Liver (tissue), 9 donors: ENCODE measurements around the gene METTL8. TPM values are rescaled to one million over a fixed set of nuclear protein-coding genes. Genes with fewer than 3 reads are reported as not detected.

Source experiments
- DNase-seq: peaks from one replicate; pipeline ENCODE4 v3.0.0-alpha.2; 2017; ENCODE audit warnings: low spot score
- H3K27ac ChIP-seq, 2 donors: one replicate each; pipeline ENCODE4 v1.7.0; 2013; ENCODE audit warnings: inconsistent platforms in 2 of 2, low read length in 2 of 2, control low read depth in 1 of 2, low read depth in 1 of 2, mild to moderate bottlenecking in 1 of 2
- H3K27me3 ChIP-seq, 4 donors: one replicate each; pipeline versions ENCODE4 v1.6.1 to v1.7.0; 2013; ENCODE audit warnings: low read length in 3 of 4, inconsistent platforms in 1 of 4, mild to moderate bottlenecking in 1 of 4, moderate library complexity in 1 of 4; ENCODE audit not compliant: control insufficient read depth in 4 of 4, insufficient read depth in 4 of 4
- H3K36me3 ChIP-seq, 4 donors: one replicate each; pipeline versions ENCODE4 v1.6.1 to v1.7.0; 2013; ENCODE audit warnings: low read length in 3 of 4, mild to moderate bottlenecking in 3 of 4, low read depth in 1 of 4, moderate library complexity in 1 of 4; ENCODE audit not compliant: control insufficient read depth in 4 of 4, insufficient read depth in 3 of 4
- H3K4me1 ChIP-seq, 4 donors: one replicate each; pipeline versions ENCODE4 v1.6.1 to v1.7.0; 2013; ENCODE audit warnings: low read length in 3 of 4, mild to moderate bottlenecking in 3 of 4, moderate library complexity in 1 of 4; ENCODE audit not compliant: control insufficient read depth in 4 of 4, insufficient read depth in 4 of 4
- H3K4me3 ChIP-seq, 3 donors: one replicate each; pipeline versions ENCODE4 v1.6.1 to v1.7.0; 2013; ENCODE audit warnings: low read length in 3 of 3, control low read depth in 1 of 3, low read depth in 1 of 3, mild to moderate bottlenecking in 1 of 3
- H3K9ac ChIP-seq, 2 donors: one replicate each; pipeline ENCODE4 v1.7.0; 2013; ENCODE audit warnings: low read length in 2 of 2, mild to moderate bottlenecking in 2 of 2, moderate library complexity in 2 of 2, control low read depth in 1 of 2, low read depth in 1 of 2
- H3K9me3 ChIP-seq, 4 donors: one replicate each; pipeline versions ENCODE4 v1.6.1 to v1.7.0; 2013; ENCODE audit warnings: low read length in 3 of 4; ENCODE audit not compliant: control insufficient read depth in 4 of 4
- EGR1 ChIP-seq, 2 donors: IDR thresholded peaks; 2 replicates each; pipeline ENCODE4 v1.6.1; 2016 to 2018; ENCODE audit warnings: antibody characterized with exemption in 2 of 2, low read depth in 2 of 2
- FOXA1 ChIP-seq: IDR thresholded peaks from 2 replicates; pipeline ENCODE4 v1.6.1; 2016; ENCODE audit warnings: antibody characterized with exemption
- FOXA2 ChIP-seq: IDR thresholded peaks from 2 replicates; pipeline ENCODE4 v1.6.1; 2016; ENCODE audit warnings: antibody characterized with exemption
- GABPA ChIP-seq, 2 donors: IDR thresholded peaks in 1 of 2; conservative IDR thresholded peaks in 1 of 2; 2 replicates each; pipeline ENCODE4 v1.6.1; 2016; ENCODE audit warnings: antibody characterized with exemption in 2 of 2, mild to moderate bottlenecking in 1 of 2, moderate library complexity in 1 of 2
- HNF4A ChIP-seq, 2 donors: conservative IDR thresholded peaks; 2 replicates each; pipeline ENCODE4 v1.6.1; 2016; ENCODE audit warnings: antibody characterized with exemption in 2 of 2, mild to moderate bottlenecking in 2 of 2
- HNF4G ChIP-seq: IDR thresholded peaks from 2 replicates; pipeline ENCODE4 v1.6.1; 2016; ENCODE audit warnings: antibody characterized with exemption
- JUND ChIP-seq, 2 donors: IDR thresholded peaks; 2 replicates each; pipeline ENCODE4 v1.6.1; 2016; ENCODE audit warnings: antibody characterized with exemption in 2 of 2
- NR2F2 ChIP-seq: IDR thresholded peaks from 2 replicates; pipeline ENCODE4 v1.6.1; 2016; ENCODE audit warnings: antibody characterized with exemption
- RXRA ChIP-seq, 2 donors: IDR thresholded peaks; 2 replicates each; pipeline ENCODE4 v1.6.1; 2017 to 2018; ENCODE audit warnings: antibody characterized with exemption in 2 of 2, mild to moderate bottlenecking in 1 of 2
- SP1 ChIP-seq: IDR thresholded peaks from 2 replicates; pipeline ENCODE4 v1.6.1; 2018; ENCODE audit warnings: antibody characterized with exemption, mild to moderate bottlenecking
- TAF1 ChIP-seq: conservative IDR thresholded peaks from 2 replicates; pipeline ENCODE4 v1.6.1; 2016; ENCODE audit warnings: antibody characterized with exemption, mild to moderate bottlenecking
- YY1 ChIP-seq: IDR thresholded peaks from 2 replicates; pipeline ENCODE4 v1.6.1; 2016; ENCODE audit warnings: antibody characterized with exemption, mild to moderate bottlenecking
- WGBS: extraction: QIAGEN DNeasy Blood & Tissue Kit; methylation state at CpG from one replicate; pipeline ENCODE4 v1.1.7; 2013; 5-methylcytosine and 5-hydroxymethylcytosine counted together
- polyA plus RNA-seq, 2 donors: library from polyadenylated mRNA; stranded (reverse) in 1 of 2; unstranded in 1 of 2; fragments of 200-250 nt in 1 of 2; fragments of >200 nt in 1 of 2; fragmentation: Nextera tagmentation in 1 of 2; extraction: Ambion mirVana in 1 of 2; gene quantifications; one replicate each; pipeline versions ENCODE4 v1.2.1 to v1.2.3, GENCODE V29; 2013 to 2015
- total RNA-seq, 2 donors: library from RNA; depleted of rRNA; stranded (reverse); fragments of >200 nt; gene quantifications; one replicate each; pipeline ENCODE4 v1.2.3, GENCODE V29; 2014
- TF ChIP-seq, protein P1 (sequence below): IDR thresholded peaks from 2 replicates; pipeline ENCODE4 v1.6.1; 2016; ENCODE audit warnings: antibody characterized with exemption, mild to moderate bottlenecking
- TF ChIP-seq, protein P2 (sequence below): IDR thresholded peaks from 2 replicates; pipeline ENCODE4 v1.6.1; 2016; ENCODE audit warnings: antibody characterized with exemption
- TF ChIP-seq, protein P3 (sequence below): IDR thresholded peaks from 2 replicates; pipeline ENCODE4 v1.6.1; 2016; ENCODE audit warnings: antibody characterized with exemption
- TF ChIP-seq, protein P4 (sequence below): fragments of 150-350 bp; IDR thresholded peaks from 2 replicates; pipeline ENCODE4 v1.5.1; 2017; ENCODE audit warnings: improper control_type of control experiment, low read depth, low read length; ENCODE audit not compliant: missing input control
- TF ChIP-seq, protein P5 (sequence below): IDR thresholded peaks from 2 replicates; pipeline ENCODE4 v1.6.1; 2016; ENCODE audit warnings: antibody characterized with exemption
- donor health status: healthy.
- donor health status: healthy.
- donor health status: healthy.
- donor health status: healthy.
- donor health status: healthy.

Gene METTL8
- total and polyA plus RNA-seq, 4 donors, result 3.6 to 8.1 (median 5.9) TPM

DNA sequence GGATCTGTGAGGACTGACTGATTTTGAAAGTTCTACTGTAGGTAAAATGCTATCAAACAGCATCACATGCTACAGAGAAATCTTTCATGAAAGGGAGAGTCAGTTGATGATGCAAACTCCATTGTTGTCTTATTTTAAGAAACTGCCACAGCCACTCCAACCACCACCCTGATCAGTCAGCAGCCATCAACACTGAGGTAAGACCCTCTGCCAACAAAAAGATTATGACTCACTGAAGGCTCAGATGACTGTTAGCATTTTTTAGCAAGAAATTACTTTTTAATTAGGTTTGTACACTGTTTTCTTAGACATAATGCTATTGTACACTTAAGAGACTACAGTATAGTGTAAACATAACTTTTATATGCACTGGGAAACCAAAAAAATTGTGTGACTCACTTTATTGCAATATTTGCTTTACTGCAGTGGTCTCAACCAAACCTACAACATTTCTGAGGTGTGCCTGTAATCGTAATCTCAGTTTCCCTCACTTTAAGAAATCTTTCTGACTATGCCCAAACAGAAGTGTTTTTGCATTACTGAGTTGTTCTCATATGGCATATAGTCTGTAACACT, 42.8 kb downstream of the METTL8 start:
- DNase-seq, result no peak
- no peak for TF ChIP-seq HNF4A (conservative IDR thresholded peaks at IDR 0.05)
- TF ChIP-seq, protein P1, sequence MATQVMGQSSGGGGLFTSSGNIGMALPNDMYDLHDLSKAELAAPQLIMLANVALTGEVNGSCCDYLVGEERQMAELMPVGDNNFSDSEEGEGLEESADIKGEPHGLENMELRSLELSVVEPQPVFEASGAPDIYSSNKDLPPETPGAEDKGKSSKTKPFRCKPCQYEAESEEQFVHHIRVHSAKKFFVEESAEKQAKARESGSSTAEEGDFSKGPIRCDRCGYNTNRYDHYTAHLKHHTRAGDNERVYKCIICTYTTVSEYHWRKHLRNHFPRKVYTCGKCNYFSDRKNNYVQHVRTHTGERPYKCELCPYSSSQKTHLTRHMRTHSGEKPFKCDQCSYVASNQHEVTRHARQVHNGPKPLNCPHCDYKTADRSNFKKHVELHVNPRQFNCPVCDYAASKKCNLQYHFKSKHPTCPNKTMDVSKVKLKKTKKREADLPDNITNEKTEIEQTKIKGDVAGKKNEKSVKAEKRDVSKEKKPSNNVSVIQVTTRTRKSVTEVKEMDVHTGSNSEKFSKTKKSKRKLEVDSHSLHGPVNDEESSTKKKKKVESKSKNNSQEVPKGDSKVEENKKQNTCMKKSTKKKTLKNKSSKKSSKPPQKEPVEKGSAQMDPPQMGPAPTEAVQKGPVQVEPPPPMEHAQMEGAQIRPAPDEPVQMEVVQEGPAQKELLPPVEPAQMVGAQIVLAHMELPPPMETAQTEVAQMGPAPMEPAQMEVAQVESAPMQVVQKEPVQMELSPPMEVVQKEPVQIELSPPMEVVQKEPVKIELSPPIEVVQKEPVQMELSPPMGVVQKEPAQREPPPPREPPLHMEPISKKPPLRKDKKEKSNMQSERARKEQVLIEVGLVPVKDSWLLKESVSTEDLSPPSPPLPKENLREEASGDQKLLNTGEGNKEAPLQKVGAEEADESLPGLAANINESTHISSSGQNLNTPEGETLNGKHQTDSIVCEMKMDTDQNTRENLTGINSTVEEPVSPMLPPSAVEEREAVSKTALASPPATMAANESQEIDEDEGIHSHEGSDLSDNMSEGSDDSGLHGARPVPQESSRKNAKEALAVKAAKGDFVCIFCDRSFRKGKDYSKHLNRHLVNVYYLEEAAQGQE, result no peak
- TF ChIP-seq, protein P2, sequence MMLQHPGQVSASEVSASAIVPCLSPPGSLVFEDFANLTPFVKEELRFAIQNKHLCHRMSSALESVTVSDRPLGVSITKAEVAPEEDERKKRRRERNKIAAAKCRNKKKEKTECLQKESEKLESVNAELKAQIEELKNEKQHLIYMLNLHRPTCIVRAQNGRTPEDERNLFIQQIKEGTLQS, result no peak
- H3K9ac ChIP-seq, result no peak overlapping the region
- no peaks in the 10 kb centered on the region for H3K9me3 ChIP-seq
- 93% methylated on average over 1 of the region's 1 CpG for WGBS
- no peak overlapping the region for H3K4me3 ChIP-seq
- no peaks in the 10 kb centered on the region for H3K36me3 ChIP-seq
- H3K4me1 ChIP-seq, result no peaks in the 10 kb centered on the region
- no peaks in the 10 kb centered on the region for H3K27me3 ChIP-seq
- no peak overlapping the region for H3K27ac ChIP-seq

DNA sequence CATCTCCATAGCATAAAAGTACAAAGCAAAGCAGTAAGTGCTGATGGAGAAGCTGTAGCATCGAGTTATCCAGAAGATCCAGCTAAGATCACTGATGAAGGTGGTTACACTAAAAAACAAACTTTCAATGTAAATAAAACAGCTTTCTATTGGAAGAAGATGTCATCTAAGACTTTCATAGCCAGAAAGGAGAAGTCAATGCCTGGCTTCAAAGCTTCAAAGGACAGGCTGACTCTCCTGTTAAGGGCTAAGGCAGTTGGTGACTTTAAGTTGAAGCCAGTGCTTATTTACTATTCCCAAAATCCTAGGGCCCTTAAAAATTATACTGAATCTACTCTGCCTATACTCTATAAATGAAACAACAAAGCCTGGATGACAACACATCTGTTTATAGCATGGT, 44.0 kb downstream of the METTL8 start:
- H3K4me3 ChIP-seq, result no peak overlapping the region
- no peak for DNase-seq
- H3K9me3 ChIP-seq, result no peaks in the 10 kb centered on the region
- H3K27ac ChIP-seq, result no peak overlapping the region
- WGBS, result 98% methylated on average over 1 of the region's 1 CpG
- H3K9ac ChIP-seq, result no peak overlapping the region
- H3K4me1 ChIP-seq, result no peaks in the 10 kb centered on the region
- no peaks in the 10 kb centered on the region for H3K27me3 ChIP-seq
- TF ChIP-seq FOXA1, result no peak
- no peak for TF ChIP-seq RXRA (IDR thresholded peaks at IDR 0.05)
- TF ChIP-seq HNF4A (conservative IDR thresholded peaks at IDR 0.05), result no peak
- TF ChIP-seq TAF1, result no peak
- TF ChIP-seq, protein P3, sequence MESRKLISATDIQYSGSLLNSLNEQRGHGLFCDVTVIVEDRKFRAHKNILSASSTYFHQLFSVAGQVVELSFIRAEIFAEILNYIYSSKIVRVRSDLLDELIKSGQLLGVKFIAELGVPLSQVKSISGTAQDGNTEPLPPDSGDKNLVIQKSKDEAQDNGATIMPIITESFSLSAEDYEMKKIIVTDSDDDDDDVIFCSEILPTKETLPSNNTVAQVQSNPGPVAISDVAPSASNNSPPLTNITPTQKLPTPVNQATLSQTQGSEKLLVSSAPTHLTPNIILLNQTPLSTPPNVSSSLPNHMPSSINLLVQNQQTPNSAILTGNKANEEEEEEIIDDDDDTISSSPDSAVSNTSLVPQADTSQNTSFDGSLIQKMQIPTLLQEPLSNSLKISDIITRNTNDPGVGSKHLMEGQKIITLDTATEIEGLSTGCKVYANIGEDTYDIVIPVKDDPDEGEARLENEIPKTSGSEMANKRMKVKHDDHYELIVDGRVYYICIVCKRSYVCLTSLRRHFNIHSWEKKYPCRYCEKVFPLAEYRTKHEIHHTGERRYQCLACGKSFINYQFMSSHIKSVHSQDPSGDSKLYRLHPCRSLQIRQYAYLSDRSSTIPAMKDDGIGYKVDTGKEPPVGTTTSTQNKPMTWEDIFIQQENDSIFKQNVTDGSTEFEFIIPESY, result no peak
- no peak for TF ChIP-seq GABPA (IDR thresholded peaks at IDR 0.05 in 1 of 2, conservative IDR thresholded peaks at IDR 0.05 in 1 of 2)
- TF ChIP-seq, protein P2, result no peak
- no peak for TF ChIP-seq EGR1 (IDR thresholded peaks at IDR 0.05; ENCODE audit: low read depth in 2 of 2)
- no peaks in the 10 kb centered on the region for H3K36me3 ChIP-seq

DNA sequence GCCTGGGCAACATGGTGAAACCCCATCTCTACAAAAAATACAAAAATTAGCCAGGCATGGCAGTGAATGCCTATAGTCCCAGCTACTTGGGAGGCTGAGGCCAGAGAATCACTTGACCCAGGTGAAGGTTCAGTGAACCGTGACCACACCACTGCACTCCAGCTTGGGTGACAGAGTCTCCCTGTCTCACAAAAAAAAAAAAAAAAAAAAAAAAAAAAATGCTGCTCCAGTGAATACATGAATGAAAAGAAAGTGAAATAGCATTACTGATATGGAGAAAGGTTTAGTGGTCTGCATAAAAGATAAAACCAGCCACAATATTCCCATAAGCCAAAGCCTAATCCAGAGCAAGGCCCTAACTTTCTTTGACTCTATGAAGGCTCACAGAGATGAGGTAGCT, 44.5 kb downstream of the METTL8 start:
- H3K27me3 ChIP-seq, result no peaks in the 10 kb centered on the region
- no peaks in the 10 kb centered on the region for H3K9me3 ChIP-seq
- H3K9ac ChIP-seq, result no peak overlapping the region
- H3K4me1 ChIP-seq, result no peaks in the 10 kb centered on the region
- DNase-seq, result no peak
- WGBS, result 94% methylated on average over 1 of the region's 1 CpG
- H3K27ac ChIP-seq, result no peak overlapping the region
- no peaks in the 10 kb centered on the region for H3K36me3 ChIP-seq
- H3K4me3 ChIP-seq, result no peak overlapping the region
- no peak for TF ChIP-seq EGR1 (IDR thresholded peaks at IDR 0.05; ENCODE audit: low read depth in 2 of 2)
- TF ChIP-seq, protein P4, sequence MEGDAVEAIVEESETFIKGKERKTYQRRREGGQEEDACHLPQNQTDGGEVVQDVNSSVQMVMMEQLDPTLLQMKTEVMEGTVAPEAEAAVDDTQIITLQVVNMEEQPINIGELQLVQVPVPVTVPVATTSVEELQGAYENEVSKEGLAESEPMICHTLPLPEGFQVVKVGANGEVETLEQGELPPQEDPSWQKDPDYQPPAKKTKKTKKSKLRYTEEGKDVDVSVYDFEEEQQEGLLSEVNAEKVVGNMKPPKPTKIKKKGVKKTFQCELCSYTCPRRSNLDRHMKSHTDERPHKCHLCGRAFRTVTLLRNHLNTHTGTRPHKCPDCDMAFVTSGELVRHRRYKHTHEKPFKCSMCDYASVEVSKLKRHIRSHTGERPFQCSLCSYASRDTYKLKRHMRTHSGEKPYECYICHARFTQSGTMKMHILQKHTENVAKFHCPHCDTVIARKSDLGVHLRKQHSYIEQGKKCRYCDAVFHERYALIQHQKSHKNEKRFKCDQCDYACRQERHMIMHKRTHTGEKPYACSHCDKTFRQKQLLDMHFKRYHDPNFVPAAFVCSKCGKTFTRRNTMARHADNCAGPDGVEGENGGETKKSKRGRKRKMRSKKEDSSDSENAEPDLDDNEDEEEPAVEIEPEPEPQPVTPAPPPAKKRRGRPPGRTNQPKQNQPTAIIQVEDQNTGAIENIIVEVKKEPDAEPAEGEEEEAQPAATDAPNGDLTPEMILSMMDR, result no peak
- TF ChIP-seq NR2F2, result no peak
- no peak for TF ChIP-seq GABPA (IDR thresholded peaks at IDR 0.05 in 1 of 2, conservative IDR thresholded peaks at IDR 0.05 in 1 of 2)
- no peak for TF ChIP-seq YY1
- TF ChIP-seq, protein P2, result no peak
- no peak for TF ChIP-seq JUND (IDR thresholded peaks at IDR 0.05)
- TF ChIP-seq, protein P3, result no peak
- TF ChIP-seq HNF4G, result no peak
- TF ChIP-seq, protein P5, sequence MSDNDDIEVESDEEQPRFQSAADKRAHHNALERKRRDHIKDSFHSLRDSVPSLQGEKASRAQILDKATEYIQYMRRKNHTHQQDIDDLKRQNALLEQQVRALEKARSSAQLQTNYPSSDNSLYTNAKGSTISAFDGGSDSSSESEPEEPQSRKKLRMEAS, result no peak
- no peak for TF ChIP-seq FOXA2
- no peak for TF ChIP-seq SP1
